B cell (primary cell): Measurements from ENCODE around the gene ZBTB32. TPM values are rescaled to one million over a fixed set of nuclear protein-coding genes. Genes with fewer than 3 reads are reported as not detected.

ENCODE experiments used
- ATAC-seq: fragments of 200-7000 bp; cut with Tn5 transposase; one replicate; pipeline ENCODE4 v1.10.0; 2021; ENCODE audit warnings: low read depth, mild to moderate bottlenecking, moderate number of reproducible peaks, moderate library complexity
- CTCF ChIA-PET: fragments of 350-600 bp; sonication (Branson Sonifier 250); formaldehyde crosslinking; loops from one replicate; lab custom pipeline; 2021; ENCODE audit warnings: antibody characterized with exemption, inconsistent platforms; lab: Charles Lee
- POLR2A ChIA-PET: fragments of 350-600 bp; sonication (Branson Sonifier 250); formaldehyde crosslinking; loops from one replicate; lab custom pipeline; 2021; ENCODE audit warnings: antibody characterized with exemption; lab: Charles Lee
- DNase-seq: peaks from one replicate; pipeline ENCODE4 v3.0.0; 2013
- H2AFZ ChIP-seq: 2 replicates; pipeline ENCODE4 v1.6.1; 2012; ENCODE audit warnings: mild to moderate bottlenecking, low read depth, low read length; ENCODE audit not compliant: insufficient read depth, poor library complexity, severe bottlenecking
- H3K27ac ChIP-seq, 2 donors: 1 replicate in 1 of 2; 2 replicates in 1 of 2; pipeline ENCODE4 v1.5.1; 2012 to 2013; ENCODE audit warnings: low read length in 2 of 2, mild to moderate bottlenecking in 2 of 2, moderate library complexity in 1 of 2
- H3K27me3 ChIP-seq, 4 experiments: fragments of 200-600 bp in 1 of 4; sonication (generic) in 1 of 4; replicated peaks in 1 of 4; 1 replicate in 2 of 4; 2 replicates in 2 of 4; pipeline versions ENCODE4 v1.6.1 to v1.7.0; 2013 to 2016; ENCODE audit warnings: low read length in 3 of 4, mild to moderate bottlenecking in 2 of 4, mixed read lengths in 1 of 4, moderate library complexity in 1 of 4; ENCODE audit not compliant: insufficient read depth in 4 of 4, control insufficient read depth in 3 of 4; ENCODE audit errors: control extremely low read depth in 1 of 4
- H3K36me3 ChIP-seq, 2 experiments: replicated peaks in 1 of 2; 1 replicate in 1 of 2; 2 replicates in 1 of 2; pipeline versions ENCODE4 v1.6.1 to v1.7.1; 2013; ENCODE audit warnings: low read length in 1 of 2; ENCODE audit not compliant: insufficient read depth in 2 of 2, control insufficient read depth in 1 of 2; ENCODE audit errors: control extremely low read depth in 1 of 2, extremely low read depth in 1 of 2
- H3K4me1 ChIP-seq, 2 donors: fragments of 200-600 bp in 1 of 2; sonication (generic) in 1 of 2; 1 replicate in 1 of 2; 2 replicates in 1 of 2; pipeline versions ENCODE4 v1.5.1 to v1.6.1; 2013 to 2017; ENCODE audit warnings: low read length in 2 of 2; ENCODE audit not compliant: control insufficient read depth in 2 of 2, insufficient read depth in 2 of 2
- H3K4me2 ChIP-seq: replicated peaks from 2 replicates; pipeline ENCODE3; 2012; ENCODE audit warnings: mild to moderate bottlenecking, low read depth, low read length; ENCODE audit not compliant: poor library complexity, severe bottlenecking
- H3K4me3 ChIP-seq, 5 experiments: fragments of 200-600 bp in 1 of 5; sonication (generic) in 1 of 5; 1 replicate in 3 of 5; 2 replicates in 2 of 5; pipeline versions ENCODE4 v1.5.1 to v1.7.0; 2011 to 2016; ENCODE audit warnings: low read length in 4 of 5, mild to moderate bottlenecking in 4 of 5, low read depth in 2 of 5, control low read depth in 1 of 5, moderate library complexity in 1 of 5; ENCODE audit not compliant: insufficient read depth in 1 of 5; ENCODE audit errors: control extremely low read depth in 1 of 5, extremely low read depth in 1 of 5
- H3K79me2 ChIP-seq: fragments of 200-600 bp; sonication (generic); one replicate; pipeline ENCODE4 v1.6.0; 2016; ENCODE audit warnings: low read length; ENCODE audit not compliant: control insufficient read depth, insufficient read depth
- H3K9ac ChIP-seq: fragments of 200-600 bp; sonication (generic); 2 replicates; pipeline ENCODE4 v1.6.1; 2017; ENCODE audit warnings: mild to moderate bottlenecking, low read length, moderate library complexity
- H3K9me3 ChIP-seq, 3 donors: one replicate each; pipeline versions ENCODE4 v1.6.1 to v1.7.1; 2013; ENCODE audit warnings: low read length in 2 of 3; ENCODE audit not compliant: control insufficient read depth in 2 of 3, insufficient read depth in 1 of 3; ENCODE audit errors: control extremely low read depth in 1 of 3
- H4K20me1 ChIP-seq: 2 replicates; pipeline ENCODE4 v1.6.0; 2012; ENCODE audit warnings: mild to moderate bottlenecking, low read length; ENCODE audit not compliant: insufficient read depth, control insufficient read depth, poor library complexity, severe bottlenecking
- H3K27ac Mint-ChIP-seq: one replicate; pipeline ENCODE4 v1.8.0; 2021; ENCODE audit warnings: mixed read lengths
- H3K27me3 Mint-ChIP-seq: one replicate; pipeline ENCODE4 v1.8.0; 2021; ENCODE audit warnings: mixed read lengths
- H3K4me1 Mint-ChIP-seq: one replicate; pipeline ENCODE4 v1.8.0; 2021; ENCODE audit warnings: mixed read lengths
- H3K4me3 Mint-ChIP-seq: one replicate; pipeline ENCODE4 v1.8.0; 2021; ENCODE audit warnings: mixed read lengths
- H3K9me3 Mint-ChIP-seq: one replicate; pipeline ENCODE4 v1.8.0; 2022; ENCODE audit warnings: mixed read lengths; ENCODE audit not compliant: insufficient read depth
- CTCF ChIP-seq: fragments of 200-600 bp; IDR thresholded peaks from one replicate; pipeline ENCODE4 v1.8.0; 2022; ENCODE audit warnings: antibody characterized with exemption, mild to moderate bottlenecking
- EZH2 ChIP-seq: IDR thresholded peaks from 2 replicates; pipeline ENCODE4 v1.6.1; 2012; ENCODE audit warnings: borderline replicate concordance, low read depth, mild to moderate bottlenecking, moderate library complexity, low read length; ENCODE audit not compliant: insufficient read depth, poor library complexity, severe bottlenecking
- WGBS: methylation state at CpG from one replicate; pipeline ENCODE4 v1.1.5; 2013; ENCODE audit warnings: missing lambda C conversion rate; ENCODE audit not compliant: insufficient coverage; 5-methylcytosine and 5-hydroxymethylcytosine counted together
- intact Hi-C: fragments of 100-400 bp; cut with micrococcal nuclease; formaldehyde crosslinking; loops from one replicate; pipeline ENCODE4 v1.10.0; 2022
- polyA plus RNA-seq: library from polyadenylated mRNA; depleted of rRNA; stranded (reverse); fragments of >200 nt; gene quantifications from 2 replicates; pipeline ENCODE4 v1.2.3, GENCODE V29; 2012
- total RNA-seq, 2 donors: library from RNA; stranded (reverse); fragments of 120-200 nt in 1 of 2; gene quantifications; 1 replicate in 1 of 2; 2 replicates in 1 of 2; pipeline versions ENCODE4 v1.2.3 to v1.2.4, GENCODE V29; 2013 to 2022

ZBTB32 gene
- total and polyA plus RNA-seq, 2 donors (not counting 1 experiment from before 2014, with no cell fraction given), result 18.9 to 28.1 TPM

GRCh38 chr19:35731353-35731752 lies 27.0 kb downstream of the ZBTB32 start:
- POLR2A ChIA-PET, result no interaction called here
- Mint-ChIP-seq H3K27me3 (no peaks in the 10 kb centered on the region), H3K27ac (no peak overlapping the region), H3K9me3 (no peaks in the 10 kb centered on the region), H3K4me3 (no peak overlapping the region), H3K4me1 (peaks cover 8% of the 10 kb centered on the region)
- no peaks in the 10 kb centered on the region for H3K4me1 ChIP-seq
- no peak for ATAC-seq
- no peaks in the 10 kb centered on the region for H3K9me3 ChIP-seq
- WGBS, result 98% methylated on average over 9 of the region's 9 CpGs
- intact Hi-C loops, result no loop called here
- no peaks in the 10 kb centered on the region for H3K27me3 ChIP-seq
- H3K4me2 ChIP-seq, result no peak overlapping the region
- H3K36me3 ChIP-seq, result peaks cover 5 to 80% of the 10 kb centered on the region in 2 experiments
- H2AFZ ChIP-seq, result no peak overlapping the region
- no peak for DNase-seq
- no peak overlapping the region for H3K4me3 ChIP-seq
- H3K27ac ChIP-seq, result no peak overlapping the region
- CTCF ChIA-PET, result no interaction called here
- H4K20me1 ChIP-seq, result peaks cover 46% of the 10 kb centered on the region
- peaks cover 49% of the 10 kb centered on the region for H3K79me2 ChIP-seq
- H3K9ac ChIP-seq, result no peak overlapping the region
- TF ChIP-seq CTCF (no peak), EZH2 (no peak)

GRCh38 chr19:35731779-35732405 lies 27.5 kb downstream of the ZBTB32 start:
- DNase-seq, result no peak
- POLR2A ChIA-PET, result interaction anchor here (0.7 kb wide), 1 partner anchor 9 kb away, joined by 3 read pairs; no protein-coding TSS in a partner anchor
- no peaks in the 10 kb centered on the region for H3K9me3 Mint-ChIP-seq
- no peak overlapping the region for H3K4me2 ChIP-seq
- H3K27ac ChIP-seq, result no peak overlapping the region
- intact Hi-C loops, result no loop called here
- 96% methylated on average over 11 of the region's 21 CpGs for WGBS
- no peak overlapping the region for H3K9ac ChIP-seq
- no peaks in the 10 kb centered on the region for H3K27me3 Mint-ChIP-seq
- H3K79me2 ChIP-seq, result peaks cover 49% of the 10 kb centered on the region
- no peak overlapping the region for H3K4me3 ChIP-seq
- peaks cover 46% of the 10 kb centered on the region for H4K20me1 ChIP-seq
- CTCF ChIA-PET, result interaction anchor here (1.0 kb wide), 1 partner anchor 9 kb away, joined by 4 read pairs; no protein-coding TSS in a partner anchor
- peaks cover 5 to 82% of the 10 kb centered on the region in 2 experiments for H3K36me3 ChIP-seq
- no peak for TF ChIP-seq CTCF
- TF ChIP-seq EZH2, result no peak
- H3K27me3 ChIP-seq, result no peaks in the 10 kb centered on the region
- H3K4me1 Mint-ChIP-seq, result peaks cover 12% of the 10 kb centered on the region
- H3K9me3 ChIP-seq, result no peaks in the 10 kb centered on the region
- H3K4me3 Mint-ChIP-seq, result no peak overlapping the region
- H3K4me1 ChIP-seq, result peaks cover under 1 to 5% of the 10 kb centered on the region in 2 donors
- no peak overlapping the region for H2AFZ ChIP-seq
- no peak for ATAC-seq
- no peak overlapping the region for H3K27ac Mint-ChIP-seq
